ENCODE results near the gene RAB27A.
"Not testable (repeated sequence)": the region's sequence is repeated elsewhere in the genome, so short reads cannot be mapped to it uniquely, and the experiment has no call there.

Gene RAB27A

DNA sequence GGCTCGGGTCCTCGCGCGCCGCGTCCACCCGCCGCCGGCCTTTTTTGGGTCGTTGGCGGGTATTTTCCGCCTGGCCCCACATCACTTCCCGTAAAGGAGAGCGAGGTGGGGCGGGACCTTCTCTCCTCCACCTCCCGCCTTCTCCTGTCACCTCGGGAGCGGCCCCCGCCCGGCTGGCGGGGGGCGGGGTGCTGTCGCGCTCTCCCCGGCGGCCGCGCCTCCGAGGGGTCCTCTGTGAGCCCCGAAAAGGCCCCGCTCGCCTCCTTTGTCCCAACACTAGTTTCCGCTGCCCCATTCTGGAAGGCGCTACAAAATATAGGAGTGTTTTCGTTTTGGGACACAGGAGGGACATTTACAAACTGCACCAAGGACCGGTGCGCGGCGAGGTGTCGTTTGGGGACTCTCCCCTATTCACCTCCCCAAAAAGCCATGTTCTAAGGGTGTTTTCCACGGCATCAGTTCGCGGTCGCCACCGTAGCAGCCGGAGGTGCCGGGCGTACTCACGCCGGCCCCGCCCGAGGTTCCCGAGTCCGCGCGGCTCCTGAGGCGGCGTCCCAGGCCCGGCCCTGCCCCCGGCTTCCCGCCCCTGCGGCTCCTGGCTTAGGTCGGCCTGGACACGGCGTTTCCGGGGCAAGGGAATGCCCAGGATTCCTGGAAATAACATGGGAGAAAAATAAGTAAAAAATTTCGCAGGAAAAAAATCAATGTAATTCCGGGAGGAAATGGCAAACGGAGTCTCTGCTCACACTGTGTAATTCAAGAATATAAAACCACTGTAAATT lies at the start of gene RAB27A:
TSS of gene RAB27A (minus strand) at position 68 of the 782 bp plus-strand sequence. CDS start 54,879 bp downstream, outside the sequence.
- no peak for DNase-seq

DNA sequence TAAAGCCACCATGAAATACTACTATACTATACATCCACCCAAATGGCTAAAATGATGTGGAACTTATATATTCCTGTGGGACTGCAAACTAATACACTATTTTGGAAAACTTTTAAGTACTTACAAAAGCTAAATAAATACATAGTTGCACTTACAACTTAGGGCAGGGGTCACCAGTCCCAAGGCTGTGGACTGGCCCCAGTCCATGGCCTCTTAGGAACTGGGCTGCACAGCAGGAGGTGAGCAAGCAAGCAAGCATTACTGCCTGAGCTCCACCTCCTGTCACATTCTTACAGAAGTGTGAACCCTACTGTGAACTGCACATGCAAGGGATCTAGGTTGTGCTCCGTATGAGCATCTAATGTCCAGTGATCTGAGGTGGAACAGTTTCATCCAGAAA lies 47.5 kb upstream of the RAB27A start:
- DNase-seq, result no peak

DNA sequence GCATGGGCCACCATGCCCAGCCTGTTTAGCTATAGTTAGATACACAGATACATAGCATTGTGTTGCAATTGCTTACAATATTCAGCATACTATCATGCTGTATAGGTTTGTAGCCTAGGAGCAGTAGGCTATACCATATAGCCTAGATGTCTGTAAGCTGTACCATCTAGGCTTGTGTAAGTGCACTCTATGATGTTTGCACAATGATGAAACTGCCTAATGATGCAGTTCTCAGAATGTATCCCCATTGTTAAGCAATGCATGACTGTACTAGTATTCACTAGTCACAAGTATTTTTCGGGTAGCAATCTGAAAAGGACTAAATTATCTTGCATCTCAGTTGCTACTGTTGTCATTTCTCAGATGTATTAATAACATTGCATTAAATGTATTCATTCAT lies 45.4 kb upstream of the RAB27A start:
- no peak for DNase-seq

DNA sequence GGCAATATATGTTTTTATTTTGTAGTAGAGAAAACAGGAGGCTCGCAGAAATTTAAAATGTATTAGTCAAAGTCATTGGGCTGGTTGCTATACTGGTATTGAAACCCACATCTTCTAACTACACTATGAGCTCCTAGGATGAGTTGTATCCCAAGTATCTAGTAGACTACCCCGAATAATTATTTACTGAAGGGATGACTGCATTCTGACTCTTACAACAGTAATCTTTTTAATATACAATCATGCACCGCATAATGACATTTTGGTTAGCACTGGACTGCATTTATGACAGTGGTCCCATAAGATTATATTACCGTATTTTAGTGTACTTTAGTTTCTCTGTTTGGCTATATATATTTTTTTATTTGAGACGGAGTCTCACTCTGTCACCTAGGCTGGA lies 44.8 kb upstream of the RAB27A start:
- no peak for DNase-seq

DNA sequence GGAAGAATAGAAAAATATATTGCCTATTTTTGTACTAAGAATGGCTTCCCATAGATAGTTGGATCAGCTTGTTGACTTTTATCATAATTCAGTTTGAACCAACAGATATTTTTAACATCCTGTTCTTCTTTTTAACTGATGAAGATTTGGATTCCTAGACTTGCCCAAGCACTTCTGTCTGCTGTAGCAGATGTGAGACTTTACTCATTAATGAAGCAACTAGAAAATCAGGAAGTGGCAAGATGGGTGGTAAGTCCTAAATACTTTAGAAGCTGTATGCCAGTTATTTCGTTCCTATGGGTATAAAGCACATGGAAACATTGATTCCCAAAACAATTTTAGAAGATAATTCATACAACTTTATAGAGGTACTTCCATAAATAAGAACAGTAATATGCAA lies 37.8 kb upstream of the RAB27A start:
- no peak for DNase-seq

DNA sequence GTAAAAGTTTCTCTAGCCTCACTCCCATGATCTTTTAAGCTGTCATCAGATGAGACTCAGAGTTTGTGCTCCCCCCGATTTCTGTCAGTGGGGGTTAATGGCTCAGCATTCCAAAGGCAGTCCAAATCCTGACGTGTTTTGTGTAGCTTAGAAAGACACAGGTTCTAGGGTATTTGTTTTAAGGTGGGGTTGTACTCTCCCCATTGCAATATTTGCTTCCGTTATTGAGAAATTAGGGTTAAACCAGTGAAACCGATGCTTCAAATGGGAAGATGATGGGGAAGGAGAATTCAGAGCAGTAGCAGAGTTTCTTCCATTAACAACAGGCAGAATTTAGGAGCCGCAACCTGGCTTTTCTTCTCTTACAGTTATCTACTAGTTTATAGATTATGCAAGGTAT lies 32.9 kb upstream of the RAB27A start:
- DNase-seq, result no peak

DNA sequence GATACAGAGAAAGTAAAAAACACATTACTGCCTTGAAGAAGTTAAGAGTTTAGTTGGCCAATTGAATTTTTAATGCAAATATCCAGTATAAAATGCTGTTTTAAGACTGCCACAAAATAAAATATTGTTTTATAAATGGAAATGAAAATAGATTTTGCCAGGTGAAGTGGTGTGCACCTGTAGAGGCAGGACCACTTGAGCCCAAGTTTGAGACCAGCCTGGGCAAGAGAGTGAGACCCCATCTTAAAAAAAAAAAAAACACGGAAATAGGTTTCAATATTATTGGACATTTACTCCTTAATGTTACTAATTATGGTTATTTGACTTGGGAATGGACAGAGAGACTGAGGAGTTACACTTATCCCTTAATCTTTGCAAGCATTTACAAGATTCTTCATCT lies 31.4 kb upstream of the RAB27A start:
- no peak for DNase-seq

DNA sequence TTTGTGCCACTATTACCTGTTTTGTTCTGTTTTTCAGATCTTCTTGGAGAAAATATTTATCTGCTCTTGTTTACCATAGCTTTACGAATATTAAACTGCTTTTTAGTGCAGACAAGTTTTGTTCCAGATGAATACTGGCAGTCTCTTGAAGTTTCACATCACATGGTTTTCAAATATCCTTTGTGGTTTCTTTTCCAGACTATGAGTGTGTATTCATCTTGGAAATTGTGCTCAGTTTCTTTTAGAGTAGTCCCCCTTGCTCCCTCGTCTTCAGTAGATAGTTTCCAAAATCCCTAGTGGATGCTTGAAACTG lies 30.6 kb upstream of the RAB27A start:
- DNase-seq, result no peak

DNA sequence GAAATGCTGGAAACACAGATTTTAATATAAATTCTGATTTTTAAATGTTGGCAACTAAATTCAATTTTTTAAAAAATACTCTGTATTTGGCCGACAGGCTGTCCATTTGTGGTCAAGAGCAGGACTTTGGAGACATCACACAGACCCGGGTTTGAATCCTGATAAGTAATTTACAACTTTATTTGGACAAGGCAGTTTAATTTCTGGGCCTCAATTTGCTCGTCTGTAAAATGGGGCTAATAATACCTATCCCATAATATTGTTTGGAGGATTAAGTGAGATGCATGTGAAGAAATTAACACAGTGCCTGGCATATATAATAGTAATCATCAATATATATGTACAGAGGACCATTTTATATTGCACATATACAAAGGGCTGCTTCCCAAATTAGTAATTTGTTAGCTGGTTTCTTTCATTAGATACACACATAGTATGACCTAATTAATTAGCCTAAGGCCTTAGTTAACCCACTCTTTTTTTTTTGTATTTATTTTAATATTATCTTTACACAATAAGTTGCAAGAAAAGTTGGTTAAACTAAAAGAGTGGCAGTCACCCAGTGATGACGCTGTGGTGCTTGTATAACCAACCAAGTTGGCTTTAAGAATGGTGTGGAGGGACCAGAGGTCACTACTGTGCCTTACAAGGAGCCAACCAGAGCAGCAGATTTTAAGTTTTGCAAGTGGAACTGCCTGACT lies 30.1 kb upstream of the RAB27A start:
- no peak for DNase-seq

DNA sequence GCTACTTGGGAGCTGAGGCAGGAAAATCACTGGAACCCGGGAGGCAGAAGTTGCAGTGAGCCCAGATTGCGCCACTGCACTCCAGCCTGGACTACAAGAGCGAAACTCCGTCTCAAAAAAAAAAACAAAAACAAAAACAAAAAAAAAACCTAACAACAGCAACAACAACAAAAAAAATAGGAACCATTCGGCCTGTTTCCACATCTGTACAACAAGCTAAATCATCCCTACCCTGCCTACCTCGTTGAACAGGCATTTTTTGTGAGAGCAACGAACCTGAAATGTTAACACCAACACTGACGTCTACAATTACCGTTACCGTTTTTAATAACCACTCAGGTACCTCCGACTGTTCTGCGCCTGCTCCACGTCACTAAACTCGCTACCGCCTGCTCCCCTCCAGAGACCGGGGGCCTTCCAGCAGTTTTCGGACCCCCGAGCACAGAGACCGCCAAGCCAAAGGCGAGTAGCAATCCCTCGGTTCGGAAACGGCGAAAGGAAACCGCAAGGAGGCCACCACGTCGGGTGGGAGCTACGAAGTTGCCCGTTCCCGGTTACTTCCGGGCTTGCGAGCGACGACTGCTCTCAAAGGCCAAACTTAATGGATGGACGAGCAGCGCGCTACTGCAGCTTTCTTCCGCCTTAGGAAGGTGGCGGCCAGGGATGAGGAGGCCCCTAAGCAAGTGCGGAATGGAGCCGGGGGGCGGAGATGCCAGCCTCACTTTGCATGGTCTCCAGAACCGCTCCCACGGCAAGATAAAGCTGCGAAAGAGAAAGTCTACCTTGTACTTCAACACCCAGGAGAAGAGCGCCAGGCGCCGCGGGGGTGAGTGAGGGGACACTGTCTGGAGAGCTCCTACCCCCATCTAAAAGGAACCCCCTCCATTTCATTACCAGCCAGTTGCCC lies 29.2 kb upstream of the RAB27A start, which contains the start of the genes PIGB and PIGBOS1:
TSS of gene PIGB (plus strand) at position 635 of the 907 bp plus-strand sequence. CDS start at position 664, 29 bp downstream.
TSS of gene PIGBOS1 (minus strand) at position 536 of the 907 bp plus-strand sequence. CDS start 1,331 bp downstream, outside the sequence.
- no peak for DNase-seq

DNA sequence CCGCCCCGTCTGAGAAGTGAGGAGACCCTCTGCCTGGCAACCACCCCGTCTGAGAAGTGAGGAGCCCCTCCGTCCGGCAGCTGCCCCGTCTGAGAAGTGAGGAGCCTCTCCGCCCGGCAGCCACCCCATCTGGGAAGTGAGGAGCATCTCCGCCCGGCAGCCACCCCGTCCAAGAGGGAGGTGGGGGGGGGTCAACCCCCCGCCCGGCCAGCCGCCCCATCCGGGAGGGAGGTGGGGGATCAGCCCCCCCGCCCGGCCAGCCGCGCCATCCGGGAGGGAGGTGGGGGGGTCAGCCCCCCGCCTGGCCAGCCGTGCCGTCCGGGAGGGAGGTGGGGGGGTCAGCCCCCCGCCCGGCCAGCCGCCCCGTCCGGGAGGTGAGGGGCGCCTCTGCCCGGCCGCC lies 13.2 kb upstream of the RAB27A start:
- DNase-seq, result not testable (repeated sequence)

DNA sequence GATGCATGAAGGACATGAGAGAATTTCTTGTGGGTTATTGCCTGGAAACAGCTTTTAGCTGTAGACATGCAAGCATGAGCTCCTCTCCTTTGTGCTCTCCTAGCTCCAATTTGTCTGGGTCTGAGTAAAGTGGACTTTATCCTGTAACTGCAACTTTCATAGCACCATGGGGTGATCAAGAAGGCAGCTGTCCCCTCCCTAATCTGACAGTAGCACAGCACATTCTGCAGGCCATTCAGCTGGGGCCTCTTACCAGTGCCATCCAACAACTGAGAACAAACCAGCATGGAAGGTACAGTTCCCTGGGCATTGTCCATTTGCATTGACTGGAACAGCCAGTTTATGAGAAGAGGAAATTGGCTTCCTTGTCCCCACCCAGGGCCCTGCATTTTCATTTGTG lies 7.7 kb upstream of the RAB27A start:
- DNase-seq, result no peak

DNA sequence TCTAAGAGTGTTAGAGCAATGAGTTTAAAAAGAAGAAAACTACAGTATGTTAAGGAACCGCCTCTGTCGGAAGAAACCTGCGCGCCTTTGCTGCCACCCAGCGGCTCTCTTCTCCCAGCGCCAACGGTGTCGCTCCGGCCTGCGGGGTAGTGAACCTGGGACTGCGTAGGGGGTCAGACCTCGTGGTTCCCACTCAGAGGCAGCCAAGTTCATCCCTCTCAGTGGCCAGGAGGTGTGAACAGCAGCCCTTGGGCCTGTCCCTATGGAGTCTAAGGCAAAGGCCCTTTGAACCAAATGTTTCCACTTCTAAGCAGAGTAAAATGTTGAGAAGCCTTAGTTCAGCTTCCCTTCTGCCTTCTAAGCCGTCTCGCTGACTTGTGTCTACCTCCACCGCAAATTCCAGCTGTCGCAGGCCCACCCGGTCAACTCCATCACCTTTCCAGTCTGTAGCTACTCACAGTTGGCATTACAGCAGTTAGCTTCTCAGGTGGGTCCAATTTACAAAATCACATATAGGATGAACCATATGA lies 980 bp upstream of the RAB27A start:
- peak; percentile 25 for DNase-seq

DNA sequence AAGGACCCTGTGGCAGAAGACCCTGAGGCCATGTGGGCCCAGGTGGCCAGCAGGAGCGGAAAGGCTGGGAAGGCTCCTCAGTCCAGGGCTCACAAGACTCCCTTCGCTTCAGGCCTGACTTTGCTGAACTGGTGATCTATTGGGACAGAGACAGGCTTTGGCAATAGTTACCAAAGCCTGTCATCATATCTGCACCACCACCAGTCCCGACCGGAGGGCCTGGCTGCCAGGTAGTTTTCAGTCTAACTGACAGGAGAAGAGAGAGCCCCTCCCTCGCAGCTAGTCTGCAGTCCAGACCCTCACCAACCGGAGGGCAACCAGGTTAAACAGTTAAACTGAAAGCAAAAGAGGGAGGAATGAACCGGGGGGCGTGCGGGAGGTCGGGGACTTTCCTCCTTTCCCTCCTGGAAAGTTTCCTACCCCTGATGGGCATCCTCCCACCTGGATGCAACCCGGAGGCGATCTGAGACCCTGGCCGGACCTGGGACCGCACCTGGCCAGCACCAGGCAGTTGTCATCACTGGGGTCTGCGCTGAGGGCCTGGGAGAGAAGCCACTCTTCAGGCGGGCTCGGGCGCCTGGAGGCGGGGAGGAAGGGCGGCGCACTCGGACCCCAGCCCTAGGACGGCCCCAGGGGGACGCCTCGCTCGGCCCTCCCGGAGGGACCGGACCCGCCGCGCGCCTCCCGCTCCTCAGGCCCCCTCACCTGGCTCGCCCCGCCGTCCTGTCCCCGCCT lies 435 bp downstream of the RAB27A start:
- DNase-seq, result no peak

DNA sequence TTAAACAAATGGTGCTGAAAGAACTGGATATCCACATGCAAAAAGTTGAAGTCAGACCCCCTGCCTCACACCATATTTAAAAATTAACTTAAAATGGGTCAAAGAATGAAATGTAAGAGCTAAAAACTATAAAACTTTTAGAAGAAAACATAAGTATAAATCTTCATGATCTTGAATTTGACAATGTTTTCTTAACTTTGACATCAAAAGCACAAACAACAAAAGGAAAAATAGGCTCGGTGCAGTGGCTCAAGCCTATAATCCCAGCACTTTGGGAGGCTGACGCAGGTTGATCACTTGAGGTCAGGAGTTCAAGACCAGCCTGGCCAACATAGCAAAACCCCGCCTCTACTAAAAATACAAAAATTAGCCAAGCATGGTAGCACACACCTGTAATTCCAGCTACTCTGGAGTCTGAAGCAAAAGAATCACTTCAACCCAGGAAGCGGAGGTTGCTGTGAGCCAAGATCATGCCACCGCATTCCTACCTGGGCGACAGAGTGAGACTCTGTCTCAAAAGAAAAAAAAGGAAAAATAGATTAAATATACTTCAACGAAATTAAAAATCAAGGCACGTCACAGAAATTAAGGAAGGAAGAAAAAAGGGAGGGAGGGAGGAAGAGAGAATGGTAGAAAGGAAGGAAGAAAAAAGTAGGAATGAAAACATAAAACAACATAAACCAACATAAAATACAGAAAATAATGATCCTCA lies 1.5 kb downstream of the RAB27A start:
- no peak for DNase-seq

DNA sequence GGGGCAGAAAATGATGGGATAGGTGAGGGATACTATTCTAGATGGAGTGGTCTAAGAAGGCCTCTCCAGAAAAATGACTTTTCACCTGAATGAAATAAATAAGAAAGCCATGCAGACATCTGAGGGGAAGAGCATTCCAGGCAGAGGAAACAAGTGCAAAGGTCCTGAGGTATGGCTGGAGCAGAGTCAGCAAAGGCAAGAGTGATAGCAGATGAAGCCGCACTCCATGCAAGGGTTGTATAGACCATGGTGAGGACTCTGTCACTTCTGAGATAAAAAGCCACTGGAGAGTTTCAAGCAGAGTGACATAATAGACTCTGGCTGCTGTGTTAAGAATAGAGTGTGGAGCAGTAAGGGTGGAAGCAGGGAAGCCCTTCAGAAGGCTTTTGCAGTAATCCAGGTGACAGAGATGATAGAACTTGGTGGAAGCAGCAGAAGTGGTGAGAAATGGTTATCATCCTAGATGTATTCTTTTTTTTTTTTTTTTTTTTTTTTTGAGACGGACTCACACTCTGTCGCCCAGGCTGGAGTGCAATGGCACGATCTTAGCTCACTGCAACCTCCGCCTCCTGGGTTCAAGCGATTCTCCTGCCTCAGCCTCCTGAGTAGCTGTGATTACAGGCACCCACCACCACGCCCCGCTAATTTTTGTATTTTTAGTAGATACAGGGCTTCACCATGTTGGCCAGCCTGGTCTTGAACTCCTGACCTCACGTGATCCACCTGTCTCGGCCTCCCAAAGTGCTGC lies 3.0 kb downstream of the RAB27A start:
- DNase-seq, result not testable (repeated sequence)

DNA sequence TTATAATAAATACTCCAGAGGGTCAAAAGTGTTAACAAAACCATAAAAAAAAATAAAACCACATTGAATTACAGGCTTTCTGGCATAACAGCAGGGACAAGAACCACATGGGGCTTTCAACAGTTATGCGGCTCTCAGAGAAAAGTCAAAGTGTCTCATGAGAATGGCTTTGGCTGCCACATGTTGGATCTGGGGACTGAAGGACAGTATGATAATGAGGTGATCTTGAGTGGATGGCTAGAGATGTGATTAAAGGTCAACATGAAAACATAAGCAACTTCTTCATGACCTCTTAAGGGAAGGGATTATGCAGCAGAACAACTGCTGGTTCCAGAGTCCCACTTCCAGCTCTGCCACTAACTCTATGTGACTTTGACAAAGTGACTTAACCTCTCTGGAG lies 5.2 kb downstream of the RAB27A start:
- no peak for DNase-seq

DNA sequence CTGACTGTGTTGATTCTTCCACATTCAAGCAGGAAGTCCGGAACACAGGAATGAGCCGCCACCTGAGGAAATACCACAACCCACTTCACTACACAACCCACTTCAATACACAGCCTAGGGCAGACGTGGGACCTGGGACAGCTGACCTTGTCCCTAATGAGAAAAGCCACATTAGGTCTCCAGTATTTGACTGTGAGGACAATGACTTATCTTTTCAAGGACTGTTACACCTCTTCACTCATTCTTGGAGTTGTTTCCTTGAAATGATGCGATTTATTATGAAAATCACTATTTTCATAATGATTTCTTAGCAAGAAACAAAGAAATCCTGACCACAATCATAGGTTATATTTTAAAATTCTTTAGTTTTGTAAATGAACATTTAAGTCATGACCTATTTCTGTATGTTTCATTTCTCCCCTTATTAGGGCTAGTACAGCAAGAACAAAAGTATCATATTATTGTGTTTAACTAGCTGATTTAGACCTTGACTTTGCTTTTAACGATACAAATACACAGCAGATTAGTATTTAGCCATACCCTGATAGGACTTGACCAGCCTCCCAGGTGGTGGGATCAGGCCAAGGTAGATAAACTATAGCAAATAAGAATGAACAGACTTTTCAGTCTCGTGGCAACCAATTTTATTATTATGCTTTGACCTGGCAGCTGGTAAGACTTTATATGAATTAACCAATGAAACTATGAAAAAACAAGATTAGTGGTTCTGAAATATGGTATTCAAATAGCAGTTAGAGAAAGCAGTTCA lies 6.0 kb downstream of the RAB27A start:
- DNase-seq, result no peak

DNA sequence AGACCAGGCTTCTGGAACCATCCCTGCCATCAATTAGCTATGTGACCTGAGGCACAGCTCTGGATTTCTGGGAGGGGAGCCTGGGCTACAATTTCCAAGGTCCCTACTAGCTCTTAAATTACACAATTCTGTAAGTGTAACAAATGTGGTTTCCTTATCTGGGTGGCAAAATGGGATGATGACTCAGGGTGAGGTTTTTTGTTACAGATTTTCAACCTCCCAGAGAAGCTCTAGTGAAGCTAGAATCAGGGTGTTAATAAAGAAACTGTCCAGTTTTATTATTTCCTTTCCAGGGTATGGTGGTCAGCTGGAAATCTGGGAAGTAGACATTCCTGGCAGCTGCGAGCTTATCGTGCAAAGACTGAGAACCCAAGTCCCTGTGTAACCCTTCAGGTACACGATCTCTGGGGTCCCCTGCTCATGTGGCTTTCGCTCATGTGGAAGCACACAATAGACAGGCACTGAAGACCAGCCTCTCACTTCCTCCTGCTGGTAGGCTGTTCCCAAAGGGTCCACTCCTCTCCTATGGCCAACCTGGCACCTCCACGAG lies 7.3 kb downstream of the RAB27A start:
- DNase-seq, result no peak
